ENCODE results near the gene CHAC2. TPM values are rescaled to one million over a fixed set of nuclear protein-coding genes. Genes with fewer than 3 reads are reported as not detected.

The CHAC2 gene
- total RNA-seq, 3 donors from 2014 or later (not counting 1 experiment from before 2014, with no cell fraction given): 0.83 to 1.5 (median 1.4) TPM

- Mint-ChIP-seq H3K36me3 (no peaks in the 10 kb centered on the region), H3K4me3 (no peak overlapping the region), H3K4me1 (peaks cover 13 to 14% of the 10 kb centered on the region in 2 donors), H3K27ac (no peak overlapping the region), H3K27me3 (ENCODE audit: low read depth in 2 of 2) (no peaks in the 10 kb centered on the region), H3K9me3 (no peaks in the 10 kb centered on the region)
- Histone ChIP-seq H3K27ac (ENCODE audit: low read length) (no peak overlapping the region), H3K4me1 (ENCODE audit: control insufficient read depth, insufficient read depth, low read length) (no peaks in the 10 kb centered on the region), H3K36me3 (ENCODE audit: control insufficient read depth, insufficient read depth, low read length) (peaks cover 8% of the 10 kb centered on the region), H3K4me3 (ENCODE audit: low read length) (no peak overlapping the region), H3K9me3 (ENCODE audit: control insufficient read depth, insufficient read depth, low read length) (no peaks in the 10 kb centered on the region), H3K27me3 (ENCODE audit: control insufficient read depth, insufficient read depth, low read length) (no peaks in the 10 kb centered on the region)
- ATAC-seq (peak in 1 of 3 donors; percentile 49), DNase-seq (no peak)
- intact Hi-C loops (cut with micrococcal nuclease): no loop called here
- WGBS (ENCODE audit: insufficient coverage): 94% methylated on average over 2 of the region's 5 CpGs
- TF ChIP-seq CTCF (IDR thresholded peaks at IDR 0.05): no peak
Observed at GRCh38 chr2:53778536-53779162, 11.0 kb downstream of the CHAC2 start.

- H3K27ac ChIP-seq (ENCODE audit: low read length): no peak overlapping the region
- intact Hi-C loops (cut with micrococcal nuclease): no loop called here
- Mint-ChIP-seq H3K36me3 (no peaks in the 10 kb centered on the region), H3K4me3 (no peak overlapping the region), H3K9me3 (no peaks in the 10 kb centered on the region), H3K27ac (no peak overlapping the region), H3K4me1 (peaks cover 22 to 24% of the 10 kb centered on the region in 2 donors), H3K27me3 (ENCODE audit: low read depth in 2 of 2) (no peaks in the 10 kb centered on the region)
- H3K9me3 ChIP-seq (ENCODE audit: control insufficient read depth, insufficient read depth, low read length): no peaks in the 10 kb centered on the region
- no peaks in the 10 kb centered on the region for H3K4me1 ChIP-seq (ENCODE audit: control insufficient read depth, insufficient read depth, low read length)
- H3K27me3 ChIP-seq (ENCODE audit: control insufficient read depth, insufficient read depth, low read length): no peaks in the 10 kb centered on the region
- no peak for TF ChIP-seq CTCF (IDR thresholded peaks at IDR 0.05)
- DNase-seq (no peak), ATAC-seq (no peak)
- WGBS (ENCODE audit: insufficient coverage): 94% methylated on average over 3 of the region's 4 CpGs
- H3K4me3 ChIP-seq (ENCODE audit: low read length): no peak overlapping the region
- peaks cover 4% of the 10 kb centered on the region for H3K36me3 ChIP-seq (ENCODE audit: control insufficient read depth, insufficient read depth, low read length)
Observed at GRCh38 chr2:53780056-53780455, 12.5 kb downstream of the CHAC2 start.

- Histone ChIP-seq H3K4me3 (ENCODE audit: low read length) (no peak overlapping the region), H3K9me3 (ENCODE audit: control insufficient read depth, insufficient read depth, low read length) (no peaks in the 10 kb centered on the region), H3K4me1 (ENCODE audit: control insufficient read depth, insufficient read depth, low read length) (peaks cover 7% of the 10 kb centered on the region), H3K27me3 (ENCODE audit: control insufficient read depth, insufficient read depth, low read length) (no peaks in the 10 kb centered on the region), H3K27ac (ENCODE audit: low read length) (no peak overlapping the region), H3K36me3 (ENCODE audit: control insufficient read depth, insufficient read depth, low read length) (peaks cover 4% of the 10 kb centered on the region)
- Mint-ChIP-seq H3K4me1 (peaks cover 37 to 44% of the 10 kb centered on the region in 2 donors), H3K36me3 (no peaks in the 10 kb centered on the region), H3K27ac (no peak overlapping the region), H3K27me3 (ENCODE audit: low read depth in 2 of 2) (no peaks in the 10 kb centered on the region), H3K9me3 (no peaks in the 10 kb centered on the region), H3K4me3 (no peak overlapping the region)
- intact Hi-C loops (cut with micrococcal nuclease): no loop called here
- ATAC-seq: no peak
- no peak for TF ChIP-seq CTCF (IDR thresholded peaks at IDR 0.05)
- 91% methylated on average over 7 of the region's 8 CpGs for WGBS (ENCODE audit: insufficient coverage)
- DNase-seq: no peak
Observed at GRCh38 chr2:53782676-53783075, 15.1 kb downstream of the CHAC2 start.

- no peaks in the 10 kb centered on the region for H3K27me3 Mint-ChIP-seq (ENCODE audit: low read depth in 2 of 2)
- H3K9me3 Mint-ChIP-seq: no peaks in the 10 kb centered on the region
- Histone ChIP-seq H3K9me3 (ENCODE audit: control insufficient read depth, insufficient read depth, low read length) (no peaks in the 10 kb centered on the region), H3K36me3 (ENCODE audit: control insufficient read depth, insufficient read depth, low read length) (peaks cover 4% of the 10 kb centered on the region), H3K4me3 (ENCODE audit: low read length) (no peak overlapping the region), H3K4me1 (ENCODE audit: control insufficient read depth, insufficient read depth, low read length) (peaks cover 12% of the 10 kb centered on the region), H3K27ac (ENCODE audit: low read length) (no peak overlapping the region), H3K27me3 (ENCODE audit: control insufficient read depth, insufficient read depth, low read length) (no peaks in the 10 kb centered on the region)
- TF ChIP-seq CTCF (IDR thresholded peaks at IDR 0.05): no peak
- DNase-seq (no peak), ATAC-seq (no peak)
- intact Hi-C loops (cut with micrococcal nuclease): no loop called here
- peak overlapping the region; percentile 1 for H3K4me3 Mint-ChIP-seq
- H3K4me1 Mint-ChIP-seq: peaks cover 42 to 45% of the 10 kb centered on the region in 2 donors
- H3K27ac Mint-ChIP-seq: peak overlapping the region; percentile 67 to 94
- H3K36me3 Mint-ChIP-seq: no peaks in the 10 kb centered on the region
Observed at GRCh38 chr2:53784436-53784835, 16.8 kb downstream of the CHAC2 start.

All from natural killer cell (primary cell).